Activated T-helper 1 cell treated with anti-CD3 and anti-CD28 coated beads, Interleukin-2, amount 50 U/mL, for 16 hours (primary cell): ENCODE data around the gene EDA.

ENCODE experiments used
- DNase-seq, 2 donors: peaks; one replicate each; pipeline ENCODE4 v3.0.0-alpha.2; 2020; ENCODE audit warnings: low read depth in 1 of 2, low spot score in 1 of 2

The EDA gene

GRCh38 chrX:70022616-70023015 lies 406.7 kb downstream of the EDA start:
- DNase-seq, result no peak

GRCh38 chrX:70025464-70025863 lies 409.6 kb downstream of the EDA start:
- no peak for DNase-seq

- DNase-seq, result no peak
Measured at GRCh38 chrX:70026112-70026850, 410.4 kb downstream of the EDA start.

GRCh38 chrX:70026851-70027200 lies 410.9 kb downstream of the EDA start:
- no peak for DNase-seq

- no peak for DNase-seq
Measured at GRCh38 chrX:70029863-70030262, 413.9 kb downstream of the EDA start.

- no peak for DNase-seq
Measured at GRCh38 chrX:70030301-70030767, 414.4 kb downstream of the EDA start.

- no peak for DNase-seq
Measured at GRCh38 chrX:70032792-70033191, 416.9 kb downstream of the EDA start.

GRCh38 chrX:70033348-70034051 lies 417.6 kb downstream of the EDA start:
- DNase-seq, result no peak

GRCh38 chrX:70034646-70035045 lies 418.7 kb downstream of the EDA start:
- DNase-seq, result no peak

GRCh38 chrX:70038515-70038914 lies 422.6 kb downstream of the EDA start:
- DNase-seq, result no peak

GRCh38 chrX:70038951-70039350 lies 423.0 kb downstream of the EDA start:
- DNase-seq, result no peak

GRCh38 chrX:70039758-70040157 lies 423.8 kb downstream of the EDA start:
- no peak for DNase-seq

- DNase-seq, result no peak
Measured at GRCh38 chrX:70041993-70042392, 426.1 kb downstream of the EDA start.

GRCh38 chrX:70042399-70043371 lies 426.8 kb downstream of the EDA start:
- no peak for DNase-seq

GRCh38 chrX:70043685-70044084 lies 427.8 kb downstream of the EDA start:
- DNase-seq, result no peak

- no peak for DNase-seq
Measured at GRCh38 chrX:70044541-70045245, 428.8 kb downstream of the EDA start.

- DNase-seq, result no peak
Measured at GRCh38 chrX:70046978-70047377, 431.1 kb downstream of the EDA start.

GRCh38 chrX:70049406-70049805 lies 433.5 kb downstream of the EDA start:
- DNase-seq, result no peak

- DNase-seq, result no peak
Measured at GRCh38 chrX:70049925-70050324, 434.0 kb downstream of the EDA start, which contains the start of gene AWAT2. Gene AWAT2 (minus strand): TSS chrX:70049938. CDS start chrX:70049932, 6 bp downstream.

- no peak for DNase-seq
Measured at GRCh38 chrX:70052895-70053615, 437.1 kb downstream of the EDA start.
